Endothelial cell (in vitro differentiated cells): ENCODE data around the gene ZNF423. TPM values are rescaled to one million over a fixed set of nuclear protein-coding genes. Genes with fewer than 3 reads are reported as not detected.

ENCODE experiments used
- DNase-seq: peaks from one replicate; pipeline ENCODE4 v3.0.0; 2021; ENCODE audit warnings: low spot score
- H3K27ac Mint-ChIP-seq: one replicate; pipeline ENCODE4 v1.8.0; 2021; ENCODE audit warnings: mixed read lengths, inconsistent platforms; ENCODE audit not compliant: unreplicated experiment
- H3K27me3 Mint-ChIP-seq: one replicate; pipeline ENCODE4 v1.8.0; 2021; ENCODE audit warnings: mild to moderate bottlenecking, moderate library complexity, mixed read lengths, inconsistent platforms; ENCODE audit not compliant: unreplicated experiment
- H3K36me3 Mint-ChIP-seq: one replicate; pipeline ENCODE4 v1.8.0; 2021; ENCODE audit warnings: mild to moderate bottlenecking, low read depth, mixed read lengths, inconsistent platforms; ENCODE audit not compliant: unreplicated experiment
- H3K4me1 Mint-ChIP-seq: one replicate; pipeline ENCODE4 v1.8.0; 2021; ENCODE audit warnings: mild to moderate bottlenecking, mixed read lengths, inconsistent platforms; ENCODE audit not compliant: unreplicated experiment
- H3K4me3 Mint-ChIP-seq: one replicate; pipeline ENCODE4 v1.8.0; 2021; ENCODE audit warnings: mild to moderate bottlenecking, mixed read lengths, inconsistent platforms; ENCODE audit not compliant: unreplicated experiment
- H3K9me3 Mint-ChIP-seq: one replicate; pipeline ENCODE4 v1.8.0; 2021; ENCODE audit warnings: mixed read lengths, inconsistent platforms; ENCODE audit not compliant: unreplicated experiment
- CTCF ChIP-seq: fragments of 200-600 bp; sonication (generic); IDR thresholded peaks from one replicate; pipeline ENCODE4 v1.5.0; 2021; ENCODE audit warnings: antibody characterized with exemption; ENCODE audit not compliant: unreplicated experiment
- total RNA-seq: library from RNA; stranded (reverse); fragmentation: NEBNext Ultra II Directional; extraction: Animal tissue kit (Norgen Biotek cat#: 25700); gene quantifications from one replicate; pipeline ENCODE4 v1.2.1, GENCODE V29; 2021; ENCODE audit not compliant: unreplicated experiment

Gene ZNF423
- total RNA-seq, 1 donor from 2014 or later, result 44.8 TPM

DNA sequence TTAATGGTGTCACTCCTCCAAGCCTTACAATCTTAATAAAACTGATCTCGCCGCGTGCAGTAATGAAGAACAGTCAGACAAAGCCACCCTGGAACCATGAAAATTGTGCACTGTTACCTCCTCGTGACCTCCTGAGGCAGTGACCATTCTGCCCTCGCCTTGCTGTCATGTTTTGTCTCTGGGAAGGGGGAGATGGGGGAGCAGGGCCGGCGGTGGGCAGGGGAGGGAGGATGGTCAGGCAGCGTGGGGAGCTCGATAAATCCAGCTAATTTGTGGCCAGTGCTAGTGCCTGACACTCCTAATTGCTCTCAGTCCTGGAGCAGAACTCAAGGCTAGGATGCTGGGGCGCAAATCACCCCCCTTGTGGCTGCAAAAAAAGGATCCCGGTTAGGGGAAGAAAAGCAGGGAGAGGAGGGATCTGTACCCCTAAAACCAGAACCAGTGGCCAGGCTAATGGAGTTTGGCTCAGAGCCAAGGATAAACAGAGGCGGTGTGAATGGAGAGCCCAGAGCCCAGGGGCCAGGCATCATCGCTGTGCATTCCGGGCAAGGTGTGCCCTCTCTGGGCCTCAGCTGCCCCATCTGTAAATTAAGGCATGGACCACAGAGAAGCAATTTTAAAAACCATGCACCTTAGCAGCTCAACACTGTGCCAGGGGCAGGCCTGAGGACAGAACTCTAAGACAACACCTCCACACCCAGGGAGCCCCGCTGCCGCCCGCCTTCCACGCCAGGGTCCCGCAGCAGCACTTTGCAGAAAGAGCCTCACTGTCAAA is 113.3 kb downstream of the ZNF423 start:
- no peak for DNase-seq
- Mint-ChIP-seq H3K4me1 (peaks cover 2% of the 10 kb centered on the region), H3K27me3 (peaks cover 2% of the 10 kb centered on the region), H3K4me3 (no peak overlapping the region), H3K36me3 (no peaks in the 10 kb centered on the region), H3K9me3 (no peaks in the 10 kb centered on the region), H3K27ac (no peak overlapping the region)
- no peak for TF ChIP-seq CTCF

DNA sequence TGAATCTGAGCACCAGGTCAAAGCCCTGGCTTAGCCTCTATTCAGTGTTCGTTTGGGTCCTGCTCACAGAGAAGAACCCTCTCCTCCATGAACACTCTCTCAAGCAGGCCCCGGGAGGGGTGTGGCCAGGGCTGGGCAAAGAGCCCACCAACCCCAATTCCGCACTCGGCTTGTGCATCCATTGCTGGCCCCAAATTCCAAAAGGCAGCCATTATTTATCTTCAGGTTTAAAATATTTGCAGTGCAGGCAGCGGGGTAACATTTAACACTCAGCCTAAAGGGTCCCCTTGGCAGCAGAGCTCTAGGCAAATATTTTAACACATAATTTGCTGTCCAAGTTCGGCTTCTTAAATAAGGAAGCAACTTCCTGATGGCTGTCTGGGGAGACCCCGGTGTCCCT is 115.7 kb downstream of the ZNF423 start:
- DNase-seq, result no peak
- Mint-ChIP-seq H3K27ac (no peak overlapping the region), H3K36me3 (no peaks in the 10 kb centered on the region), H3K27me3 (peaks cover 13% of the 10 kb centered on the region), H3K9me3 (no peaks in the 10 kb centered on the region), H3K4me3 (no peak overlapping the region), H3K4me1 (no peaks in the 10 kb centered on the region)
- TF ChIP-seq CTCF, result no peak

- peaks cover 3% of the 10 kb centered on the region for H3K36me3 Mint-ChIP-seq
- peaks cover 13% of the 10 kb centered on the region for H3K27me3 Mint-ChIP-seq
- H3K4me3 Mint-ChIP-seq, result no peak overlapping the region
- DNase-seq, result peak; percentile 31
- peak; percentile 51 for TF ChIP-seq CTCF
- H3K27ac Mint-ChIP-seq, result no peak overlapping the region
- no peaks in the 10 kb centered on the region for H3K9me3 Mint-ChIP-seq
- no peaks in the 10 kb centered on the region for H3K4me1 Mint-ChIP-seq
Observed at GRCh38 chr16:49739381-49739780, 116.5 kb downstream of the ZNF423 start.

DNA sequence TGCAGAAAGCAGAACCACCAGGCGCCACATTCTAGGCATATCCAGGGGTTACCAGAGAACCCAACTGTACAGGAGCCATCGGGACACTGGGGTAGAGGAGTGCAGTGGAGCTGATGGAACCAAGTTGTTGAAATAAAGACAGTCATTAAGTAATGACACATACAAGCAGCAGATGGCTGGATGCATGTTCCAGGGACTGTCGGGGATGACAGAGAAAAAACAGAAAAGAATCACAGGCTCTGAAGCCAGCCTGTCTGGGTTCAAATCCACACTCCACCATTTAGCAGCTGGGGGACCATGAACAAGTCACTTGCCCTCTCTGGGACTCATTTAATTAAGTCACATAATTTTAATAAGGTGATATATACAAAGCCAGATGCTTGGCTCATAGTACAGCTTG is 117.1 kb downstream of the ZNF423 start:
- no peak overlapping the region for H3K27ac Mint-ChIP-seq
- H3K4me1 Mint-ChIP-seq, result no peaks in the 10 kb centered on the region
- DNase-seq, result no peak
- no peak for TF ChIP-seq CTCF
- peaks cover 13% of the 10 kb centered on the region for H3K27me3 Mint-ChIP-seq
- peaks cover 3% of the 10 kb centered on the region for H3K36me3 Mint-ChIP-seq
- no peak overlapping the region for H3K4me3 Mint-ChIP-seq
- H3K9me3 Mint-ChIP-seq, result no peaks in the 10 kb centered on the region

DNA sequence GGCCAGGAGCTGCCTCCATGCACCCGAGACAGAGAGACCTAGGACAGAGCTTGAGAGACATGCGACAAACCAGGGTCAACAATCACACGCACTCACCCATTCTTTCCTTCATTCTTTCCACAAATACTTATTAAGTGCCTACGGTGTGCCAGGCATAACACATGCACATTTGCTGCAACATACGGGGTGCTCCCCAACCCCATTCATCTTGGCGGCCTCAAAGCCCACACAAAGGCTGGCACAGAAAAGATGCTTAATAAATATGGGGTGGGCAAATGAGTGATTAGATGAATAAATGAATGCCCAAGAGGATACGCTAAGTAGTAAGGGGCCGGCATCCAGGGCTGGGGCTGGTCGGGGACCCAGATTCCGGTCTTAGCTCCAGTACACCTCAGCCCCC is 117.9 kb downstream of the ZNF423 start:
- no peaks in the 10 kb centered on the region for H3K9me3 Mint-ChIP-seq
- no peak overlapping the region for H3K27ac Mint-ChIP-seq
- no peak for DNase-seq
- no peak for TF ChIP-seq CTCF
- no peak overlapping the region for H3K4me3 Mint-ChIP-seq
- H3K27me3 Mint-ChIP-seq, result peaks cover 15% of the 10 kb centered on the region
- no peaks in the 10 kb centered on the region for H3K4me1 Mint-ChIP-seq
- peaks cover 8% of the 10 kb centered on the region for H3K36me3 Mint-ChIP-seq
